Measurements from ENCODE around the gene ZIC4.

DNA sequence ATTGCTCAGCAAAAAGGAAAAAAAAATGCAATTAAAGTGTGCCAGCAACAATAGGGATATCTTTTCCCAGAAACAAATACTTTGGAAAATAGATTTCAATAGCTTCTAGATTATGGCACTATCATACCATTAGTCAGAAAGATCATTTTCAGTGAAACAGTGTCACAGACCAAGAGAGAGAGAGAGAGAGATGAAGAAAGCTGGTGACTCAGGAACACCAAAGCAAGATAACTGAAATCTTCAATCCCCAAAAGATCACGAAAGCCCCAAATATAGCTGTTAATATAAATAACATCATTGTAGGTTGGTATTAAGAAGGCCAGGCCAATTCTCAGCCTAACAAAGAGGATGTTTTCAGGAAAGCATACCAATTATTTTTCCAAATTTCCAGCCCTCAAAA is 57.4 kb downstream of the ZIC4 start:
- TF ChIP-seq, protein P1, sequence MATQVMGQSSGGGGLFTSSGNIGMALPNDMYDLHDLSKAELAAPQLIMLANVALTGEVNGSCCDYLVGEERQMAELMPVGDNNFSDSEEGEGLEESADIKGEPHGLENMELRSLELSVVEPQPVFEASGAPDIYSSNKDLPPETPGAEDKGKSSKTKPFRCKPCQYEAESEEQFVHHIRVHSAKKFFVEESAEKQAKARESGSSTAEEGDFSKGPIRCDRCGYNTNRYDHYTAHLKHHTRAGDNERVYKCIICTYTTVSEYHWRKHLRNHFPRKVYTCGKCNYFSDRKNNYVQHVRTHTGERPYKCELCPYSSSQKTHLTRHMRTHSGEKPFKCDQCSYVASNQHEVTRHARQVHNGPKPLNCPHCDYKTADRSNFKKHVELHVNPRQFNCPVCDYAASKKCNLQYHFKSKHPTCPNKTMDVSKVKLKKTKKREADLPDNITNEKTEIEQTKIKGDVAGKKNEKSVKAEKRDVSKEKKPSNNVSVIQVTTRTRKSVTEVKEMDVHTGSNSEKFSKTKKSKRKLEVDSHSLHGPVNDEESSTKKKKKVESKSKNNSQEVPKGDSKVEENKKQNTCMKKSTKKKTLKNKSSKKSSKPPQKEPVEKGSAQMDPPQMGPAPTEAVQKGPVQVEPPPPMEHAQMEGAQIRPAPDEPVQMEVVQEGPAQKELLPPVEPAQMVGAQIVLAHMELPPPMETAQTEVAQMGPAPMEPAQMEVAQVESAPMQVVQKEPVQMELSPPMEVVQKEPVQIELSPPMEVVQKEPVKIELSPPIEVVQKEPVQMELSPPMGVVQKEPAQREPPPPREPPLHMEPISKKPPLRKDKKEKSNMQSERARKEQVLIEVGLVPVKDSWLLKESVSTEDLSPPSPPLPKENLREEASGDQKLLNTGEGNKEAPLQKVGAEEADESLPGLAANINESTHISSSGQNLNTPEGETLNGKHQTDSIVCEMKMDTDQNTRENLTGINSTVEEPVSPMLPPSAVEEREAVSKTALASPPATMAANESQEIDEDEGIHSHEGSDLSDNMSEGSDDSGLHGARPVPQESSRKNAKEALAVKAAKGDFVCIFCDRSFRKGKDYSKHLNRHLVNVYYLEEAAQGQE (IDR thresholded peaks at IDR 0.05; ENCODE audit: low read depth): no peak
- no peak for TF ChIP-seq EP300 (IDR thresholded peaks at IDR 0.05; ENCODE audit: borderline replicate concordance)
- no peak for TF ChIP-seq CEBPB (IDR thresholded peaks at IDR 0.05)
- no peak for TF ChIP-seq RAD21 (IDR thresholded peaks at IDR 0.05; ENCODE audit: low read depth)
